Lung (tissue), 12 donors: Measurements from ENCODE around the gene DEAF1. TPM values are rescaled to one million over a fixed set of nuclear protein-coding genes. Genes with fewer than 3 reads are reported as not detected.
"Not testable (repeated sequence)": the region's sequence is repeated elsewhere in the genome, so short reads cannot be mapped to it uniquely, and the experiment has no call there.

Experiments used
- ATAC-seq: fragments of 200-7000 bp; cut with Tn5 transposase; one replicate; pipeline ENCODE4 v1.9.1; 2020; ENCODE audit warnings: moderate number of reproducible peaks; ENCODE audit not compliant: insufficient read depth, low FRiP score
- DNase-seq, 3 donors: peaks; one replicate each; pipeline ENCODE4 v3.0.0-alpha.2; 2013 to 2017
- H3K27ac ChIP-seq, 2 donors: one replicate each; pipeline ENCODE4 v1.5.1; 2013; ENCODE audit warnings: mild to moderate bottlenecking in 2 of 2, moderate library complexity in 2 of 2, control low read depth in 1 of 2, inconsistent platforms in 1 of 2, low read depth in 1 of 2, low read length in 1 of 2
- H3K27me3 ChIP-seq, 3 donors: one replicate each; pipeline ENCODE4 v1.5.1; 2013; ENCODE audit warnings: low read length in 2 of 3; ENCODE audit not compliant: control insufficient read depth in 3 of 3, insufficient read depth in 3 of 3
- H3K36me3 ChIP-seq, 4 donors: one replicate each; pipeline ENCODE4 v1.5.1; 2013; ENCODE audit warnings: low read length in 4 of 4, mild to moderate bottlenecking in 1 of 4, moderate library complexity in 1 of 4; ENCODE audit not compliant: control insufficient read depth in 4 of 4, insufficient read depth in 4 of 4
- H3K4me1 ChIP-seq, 5 donors: one replicate each; pipeline ENCODE4 v1.5.1; 2013; ENCODE audit warnings: low read length in 5 of 5, mild to moderate bottlenecking in 2 of 5, moderate library complexity in 1 of 5; ENCODE audit not compliant: control insufficient read depth in 5 of 5, insufficient read depth in 5 of 5
- H3K4me3 ChIP-seq: one replicate; pipeline ENCODE4 v1.5.1; 2013; ENCODE audit warnings: mild to moderate bottlenecking, control low read depth, moderate library complexity
- H3K9ac ChIP-seq, 2 donors: one replicate each; pipeline ENCODE4 v1.5.1; 2013; ENCODE audit warnings: low read length in 2 of 2, control low read depth in 1 of 2; ENCODE audit not compliant: insufficient read depth in 1 of 2
- H3K9me3 ChIP-seq, 4 donors: one replicate each; pipeline ENCODE4 v1.5.1; 2013; ENCODE audit warnings: low read length in 3 of 4, mild to moderate bottlenecking in 1 of 4, moderate library complexity in 1 of 4; ENCODE audit not compliant: control insufficient read depth in 4 of 4, insufficient read depth in 3 of 4
- CTCF ChIP-seq: IDR thresholded peaks from 2 replicates; pipeline ENCODE4 v1.5.1; 2012; ENCODE audit warnings: mild to moderate bottlenecking; ENCODE audit errors: control extremely low read depth, extremely low read depth
- WGBS, 2 donors: extraction: QIAGEN DNeasy Blood & Tissue Kit; methylation state at CpG; one replicate each; pipeline ENCODE4 v1.1.7; 2013; 5-methylcytosine and 5-hydroxymethylcytosine counted together
- polyA plus RNA-seq, 2 donors: library from polyadenylated mRNA; stranded (reverse); fragments of 200-250 nt; gene quantifications; one replicate each; pipeline ENCODE4 v1.2.1, GENCODE V29; 2013
- total RNA-seq, 2 donors: library from RNA; depleted of rRNA in 1 of 2; stranded (reverse); fragments of >200 nt in 1 of 2; gene quantifications; one replicate each; pipeline ENCODE4 v1.2.1, GENCODE V29; 2014 to 2021
- donor health status: control.
- donor health status: control.
- donor health status: Bipolar disorder and iron deficiency.
- donor health status: healthy.
- donor health status: DM: yes; HTN: yes; CAD: no.

Gene DEAF1
- total and polyA plus RNA-seq, 4 donors, result 18.5 to 33.1 (median 22.3) TPM

GRCh38 chr11:656866-657265, 38.2 kb downstream of the DEAF1 start:
- H3K9ac ChIP-seq, result no peak overlapping the region
- DNase-seq (no peak), ATAC-seq (no peak)
- H3K9me3 ChIP-seq, result peaks cover 0 to 4% (median 0%) of the 10 kb centered on the region in 4 donors
- no peak overlapping the region for H3K27ac ChIP-seq
- no peak for TF ChIP-seq CTCF
- 90 to 91% methylated on average over 7 of the region's 7 CpGs for WGBS, 2 donors
- H3K36me3 ChIP-seq, result peaks cover 0 to 35% (median 4%) of the 10 kb centered on the region in 4 donors
- H3K4me1 ChIP-seq, result peaks cover 0 to 2% (median 0%) of the 10 kb centered on the region in 5 donors
- no peak overlapping the region for H3K4me3 ChIP-seq
- H3K27me3 ChIP-seq, result no peaks in the 10 kb centered on the region

GRCh38 chr11:656426-656825, 38.6 kb downstream of the DEAF1 start:
- Histone ChIP-seq H3K36me3 (peaks cover 0 to 32% (median 4%) of the 10 kb centered on the region in 4 donors), H3K27ac (no peak overlapping the region), H3K9ac (no peak overlapping the region), H3K9me3 (peaks cover 0 to 4% (median 0%) of the 10 kb centered on the region in 4 donors), H3K4me1 (peaks cover 0 to 2% (median 0%) of the 10 kb centered on the region in 5 donors), H3K27me3 (no peaks in the 10 kb centered on the region), H3K4me3 (no peak overlapping the region)
- 93 to 94% methylated on average over 14 of the region's 14 CpGs for WGBS, 2 donors
- no peak for ATAC-seq
- DNase-seq, result no peak
- TF ChIP-seq CTCF, result no peak

GRCh38 chr11:655036-655726, 39.8 kb downstream of the DEAF1 start:
- TF ChIP-seq CTCF, result no peak
- DNase-seq (peak in 2 of 3 donors; percentile 24 to 57), ATAC-seq (no peak)
- Histone ChIP-seq H3K27ac (no peak overlapping the region), H3K4me1 (peaks cover 0 to 2% (median 0%) of the 10 kb centered on the region in 5 donors), H3K4me3 (no peak overlapping the region), H3K9ac (no peak overlapping the region), H3K9me3 (peaks cover 0 to 4% (median 0%) of the 10 kb centered on the region in 4 donors), H3K36me3 (peaks cover 0 to 28% (median 4%) of the 10 kb centered on the region in 4 donors), H3K27me3 (no peaks in the 10 kb centered on the region)
- WGBS, 2 donors, result 81 to 84% methylated on average over 30 of the region's 30 CpGs

- not testable (repeated sequence) for H3K27ac ChIP-seq, H3K4me1 ChIP-seq, DNase-seq, H3K27me3 ChIP-seq, ATAC-seq, H3K4me3 ChIP-seq, H3K9ac ChIP-seq, H3K9me3 ChIP-seq
- 89 to 95% methylated on average over 12 of the region's 12 CpGs for WGBS, 2 donors
- peaks cover 0 to 26% (median 1%) of the 10 kb centered on the region in 4 donors for H3K36me3 ChIP-seq
Observed at GRCh38 chr11:654444-654843, 40.6 kb downstream of the DEAF1 start.
